K562 (cell line): ENCODE results near the gene CFD. TPM values are rescaled to one million over a fixed set of nuclear protein-coding genes. Genes with fewer than 3 reads are reported as not detected.

Source experiments
- BCOR ChIP-seq: fragments of 450-650 bp; IDR thresholded peaks from 2 replicates; pipeline ENCODE4 v1.6.1; 2016
- CAMTA2 ChIP-seq: fragments of 250-450 bp; sonication (Bioruptor Pico); conservative IDR thresholded peaks from 2 replicates; pipeline ENCODE4 v1.5.1; 2022
- CBFB ChIP-seq: sonication (generic); formaldehyde crosslinking; IDR thresholded peaks from 2 replicates; pipeline ENCODE4 v1.4.0; 2020; ENCODE audit warnings: mild to moderate bottlenecking, missing genetic modification reagents
- ELF4 ChIP-seq: fragments of 450-650 bp; formaldehyde crosslinking; IDR thresholded peaks from 2 replicates; pipeline ENCODE4 v1.4.0; 2022; ENCODE audit warnings: missing genetic modification characterization
- ELK1 ChIP-seq: sonication (generic); formaldehyde crosslinking; IDR thresholded peaks from 2 replicates; pipeline ENCODE4 v1.8.1; 2022; ENCODE audit warnings: missing genetic modification reagents
- HNRNPL ChIP-seq: fragments of 200-400 bp; formaldehyde crosslinking; IDR thresholded peaks from 2 replicates; pipeline ENCODE4 v1.6.1; 2017; ENCODE audit warnings: low read depth, mild to moderate bottlenecking, low read length
- LARP7 ChIP-seq: fragments of 450-650 bp; IDR thresholded peaks from 2 replicates; pipeline ENCODE4 v1.6.1; 2016
- MTA2 ChIP-seq: fragments of 450-650 bp; IDR thresholded peaks from 2 replicates; pipeline ENCODE4 v1.6.1; 2016; ENCODE audit warnings: low read depth
- PHF8 ChIP-seq: fragments of 200-600 bp; sonication (generic); IDR thresholded peaks from 2 replicates; pipeline ENCODE4 v1.6.1; 2012; ENCODE audit warnings: mixed run types, mild to moderate bottlenecking, inconsistent platforms, low read length, moderate library complexity, borderline replicate concordance
- RB1 ChIP-seq: fragments of 450-650 bp; IDR thresholded peaks from 2 replicates; pipeline ENCODE4 v1.6.1; 2017; ENCODE audit warnings: low read depth, mild to moderate bottlenecking
- RBM15 ChIP-seq: fragments of 200-400 bp; formaldehyde crosslinking; IDR thresholded peaks from 2 replicates; pipeline ENCODE4 v1.6.1; 2018; ENCODE audit warnings: mild to moderate bottlenecking, low read length, moderate library complexity; ENCODE audit not compliant: insufficient read depth
- SAP30 ChIP-seq: fragments of 200-600 bp; sonication (generic); IDR thresholded peaks from 2 replicates; pipeline ENCODE4 v1.6.1; 2012; ENCODE audit warnings: borderline replicate concordance, low read depth, mild to moderate bottlenecking, moderate library complexity, low read length, control low read depth, inconsistent platforms; ENCODE audit not compliant: insufficient read depth, poor library complexity, severe bottlenecking
- YY1 ChIP-seq, 3 experiments: IDR thresholded peaks; 2 replicates each; pipeline ENCODE4 v1.6.1; 2011; ENCODE audit warnings: low read length in 2 of 3, mild to moderate bottlenecking in 2 of 3, moderate library complexity in 2 of 3, borderline replicate concordance in 1 of 3, control low read depth in 1 of 3, low read depth in 1 of 3; ENCODE audit not compliant: insufficient read depth in 3 of 3, insufficient replicate concordance in 2 of 3, control insufficient read depth in 1 of 3, insufficient read length in 1 of 3; ENCODE audit errors: extremely low read depth in 1 of 3
- ZNF41 ChIP-seq: fragments of 250-450 bp; sonication (Bioruptor Pico); conservative IDR thresholded peaks from 2 replicates; pipeline ENCODE4 v1.4.0; 2020; ENCODE audit warnings: mild to moderate bottlenecking
- ZNF785 ChIP-seq: fragments of 250-450 bp; sonication (Bioruptor Pico); IDR thresholded peaks from 2 replicates; pipeline ENCODE4 v1.4.0; 2020; ENCODE audit warnings: mild to moderate bottlenecking
- ZSCAN29 ChIP-seq: fragments of 450-650 bp; IDR thresholded peaks from 2 replicates; pipeline ENCODE4 v1.6.1; 2017
- polyA plus RNA-seq, 8 experiments: library from polyadenylated mRNA; depleted of rRNA in 4 of 8; stranded (reverse) in 5 of 8; unstranded in 3 of 8; fragments of >200 nt; fragmentation: Nextera tagmentation in 2 of 8; fragmentation: Illumina TruSeq in 1 of 8; extraction: Ambion mirVana in 2 of 8; extraction: Trizol in 1 of 8; gene quantifications; 2 replicates each; pipeline versions ENCODE4 v1.2.1 to v1.2.3, GENCODE V29; 2011 to 2014; ENCODE audit warnings: inconsistent platforms in 1 of 8, missing spikeins in 1 of 8
- total RNA-seq, 7 experiments: library from RNA; depleted of rRNA in 6 of 7; stranded (reverse); fragments of >200 nt in 6 of 7; fragmentation: Illumina TruSeq in 2 of 7; extraction: Trizol in 2 of 7; gene quantifications; 2 replicates each; pipeline versions ENCODE4 v1.2.1 to v1.2.3, GENCODE V29; 2011 to 2021; ENCODE audit warnings: low replicate concordance in 1 of 7
- TF ChIP-seq, protein P1 (sequence below), 2 experiments: fragments of 450-650 bp in 1 of 2; IDR thresholded peaks; 2 replicates each; pipeline ENCODE4 v1.6.1; 2011 to 2017; ENCODE audit warnings: low read depth in 2 of 2, antibody characterized with exemption in 1 of 2, borderline replicate concordance in 1 of 2, low read length in 1 of 2, mild to moderate bottlenecking in 1 of 2, mixed read lengths in 1 of 2; ENCODE audit not compliant: control insufficient read depth in 1 of 2
- TF ChIP-seq, protein P2 (sequence below): sonication (generic); formaldehyde crosslinking; IDR thresholded peaks from 2 replicates; pipeline ENCODE4 v1.8.1; 2023; ENCODE audit warnings: missing genetic modification reagents, mild to moderate bottlenecking, borderline replicate concordance

The CFD gene
- total and polyA plus RNA-seq, 9 of the 15 experiments (the other 6 are each of a cell fraction or from before 2014, with no cell fraction given): 0.52 to 59.4 (median 7.6) TPM

- TF ChIP-seq SAP30 (peak; percentile 66), RBM15 (no peak), ZNF785 (no peak), ZSCAN29 (no peak), ELK1 (no peak), MTA2 (no peak), CAMTA2 (CRISPR knock-in tag) (no peak), PHF8 (peak; percentile 21; the same call in 1 of the 2 replicates), ELF4 (CRISPR knock-in tag) (no peak), LARP7 (no peak), CBFB (CRISPR knock-in tag) (no peak), YY1 (IDR thresholded peaks at IDR 0.05; ENCODE audit: borderline replicate concordance in 1 of 3, control insufficient read depth in 1 of 3, extremely low read depth in 1 of 3, insufficient read depth in 3 of 3, insufficient read length in 1 of 3, insufficient replicate concordance in 2 of 3, low read depth in 1 of 3, low read length in 2 of 3) (peak; percentile 18 to 78 (median 71)), ZNF41 (CRISPR knock-in tag) (no peak), BCOR (peak; percentile 73), RB1 (peak; percentile 54; the same call in 1 of the 2 replicates), HNRNPL (peak; percentile 90)
- TF ChIP-seq, protein P1, sequence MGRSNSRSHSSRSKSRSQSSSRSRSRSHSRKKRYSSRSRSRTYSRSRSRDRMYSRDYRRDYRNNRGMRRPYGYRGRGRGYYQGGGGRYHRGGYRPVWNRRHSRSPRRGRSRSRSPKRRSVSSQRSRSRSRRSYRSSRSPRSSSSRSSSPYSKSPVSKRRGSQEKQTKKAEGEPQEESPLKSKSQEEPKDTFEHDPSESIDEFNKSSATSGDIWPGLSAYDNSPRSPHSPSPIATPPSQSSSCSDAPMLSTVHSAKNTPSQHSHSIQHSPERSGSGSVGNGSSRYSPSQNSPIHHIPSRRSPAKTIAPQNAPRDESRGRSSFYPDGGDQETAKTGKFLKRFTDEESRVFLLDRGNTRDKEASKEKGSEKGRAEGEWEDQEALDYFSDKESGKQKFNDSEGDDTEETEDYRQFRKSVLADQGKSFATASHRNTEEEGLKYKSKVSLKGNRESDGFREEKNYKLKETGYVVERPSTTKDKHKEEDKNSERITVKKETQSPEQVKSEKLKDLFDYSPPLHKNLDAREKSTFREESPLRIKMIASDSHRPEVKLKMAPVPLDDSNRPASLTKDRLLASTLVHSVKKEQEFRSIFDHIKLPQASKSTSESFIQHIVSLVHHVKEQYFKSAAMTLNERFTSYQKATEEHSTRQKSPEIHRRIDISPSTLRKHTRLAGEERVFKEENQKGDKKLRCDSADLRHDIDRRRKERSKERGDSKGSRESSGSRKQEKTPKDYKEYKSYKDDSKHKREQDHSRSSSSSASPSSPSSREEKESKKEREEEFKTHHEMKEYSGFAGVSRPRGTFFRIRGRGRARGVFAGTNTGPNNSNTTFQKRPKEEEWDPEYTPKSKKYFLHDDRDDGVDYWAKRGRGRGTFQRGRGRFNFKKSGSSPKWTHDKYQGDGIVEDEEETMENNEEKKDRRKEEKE (IDR thresholded peaks at IDR 0.05; ENCODE audit: borderline replicate concordance in 1 of 2, control insufficient read depth in 1 of 2, low read depth in 2 of 2, low read length in 1 of 2): no peak
- TF ChIP-seq, protein P2, sequence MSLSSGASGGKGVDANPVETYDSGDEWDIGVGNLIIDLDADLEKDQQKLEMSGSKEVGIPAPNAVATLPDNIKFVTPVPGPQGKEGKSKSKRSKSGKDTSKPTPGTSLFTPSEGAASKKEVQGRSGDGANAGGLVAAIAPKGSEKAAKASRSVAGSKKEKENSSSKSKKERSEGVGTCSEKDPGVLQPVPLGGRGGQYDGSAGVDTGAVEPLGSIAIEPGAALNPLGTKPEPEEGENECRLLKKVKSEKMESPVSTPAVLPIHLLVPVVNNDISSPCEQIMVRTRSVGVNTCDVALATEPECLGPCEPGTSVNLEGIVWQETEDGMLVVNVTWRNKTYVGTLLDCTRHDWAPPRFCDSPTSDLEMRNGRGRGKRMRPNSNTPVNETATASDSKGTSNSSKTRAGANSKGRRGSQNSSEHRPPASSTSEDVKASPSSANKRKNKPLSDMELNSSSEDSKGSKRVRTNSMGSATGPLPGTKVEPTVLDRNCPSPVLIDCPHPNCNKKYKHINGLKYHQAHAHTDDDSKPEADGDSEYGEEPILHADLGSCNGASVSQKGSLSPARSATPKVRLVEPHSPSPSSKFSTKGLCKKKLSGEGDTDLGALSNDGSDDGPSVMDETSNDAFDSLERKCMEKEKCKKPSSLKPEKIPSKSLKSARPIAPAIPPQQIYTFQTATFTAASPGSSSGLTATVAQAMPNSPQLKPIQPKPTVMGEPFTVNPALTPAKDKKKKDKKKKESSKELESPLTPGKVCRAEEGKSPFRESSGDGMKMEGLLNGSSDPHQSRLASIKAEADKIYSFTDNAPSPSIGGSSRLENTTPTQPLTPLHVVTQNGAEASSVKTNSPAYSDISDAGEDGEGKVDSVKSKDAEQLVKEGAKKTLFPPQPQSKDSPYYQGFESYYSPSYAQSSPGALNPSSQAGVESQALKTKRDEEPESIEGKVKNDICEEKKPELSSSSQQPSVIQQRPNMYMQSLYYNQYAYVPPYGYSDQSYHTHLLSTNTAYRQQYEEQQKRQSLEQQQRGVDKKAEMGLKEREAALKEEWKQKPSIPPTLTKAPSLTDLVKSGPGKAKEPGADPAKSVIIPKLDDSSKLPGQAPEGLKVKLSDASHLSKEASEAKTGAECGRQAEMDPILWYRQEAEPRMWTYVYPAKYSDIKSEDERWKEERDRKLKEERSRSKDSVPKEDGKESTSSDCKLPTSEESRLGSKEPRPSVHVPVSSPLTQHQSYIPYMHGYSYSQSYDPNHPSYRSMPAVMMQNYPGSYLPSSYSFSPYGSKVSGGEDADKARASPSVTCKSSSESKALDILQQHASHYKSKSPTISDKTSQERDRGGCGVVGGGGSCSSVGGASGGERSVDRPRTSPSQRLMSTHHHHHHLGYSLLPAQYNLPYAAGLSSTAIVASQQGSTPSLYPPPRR (CRISPR knock-in tag): peak; percentile 52; the same call in 1 of the 2 replicates
Measured at GRCh38 chr19:861756-862580, 2.5 kb downstream of the CFD start (continued).
